Memory B cell (primary cell): Measurements from ENCODE around the gene PPM1L.
A peak's percentile ranks its signal among the peaks of the same experiment; 100 is the strongest.

Experiments used
- ATAC-seq: fragments of 150-1000 bp; cut with Tn5 transposase; 2 replicates; pipeline ENCODE4 v1.10.0; 2021; ENCODE audit warnings: low read depth, mild to moderate bottlenecking, moderate library complexity
- DNase-seq, 2 donors: peaks; one replicate each; pipeline ENCODE4 v3.0.0; 2022; ENCODE audit warnings: low spot score in 2 of 2
- H3K27ac Mint-ChIP-seq: one replicate; pipeline ENCODE4 v1.8.0; 2022; ENCODE audit warnings: mild to moderate bottlenecking, moderate library complexity, mixed read lengths
- H3K27me3 Mint-ChIP-seq: one replicate; pipeline ENCODE4 v1.8.0; 2022; ENCODE audit warnings: mixed read lengths
- H3K36me3 Mint-ChIP-seq: one replicate; pipeline ENCODE4 v1.8.0; 2022; ENCODE audit warnings: mild to moderate bottlenecking, mixed read lengths
- H3K4me1 Mint-ChIP-seq: one replicate; pipeline ENCODE4 v1.8.0; 2022; ENCODE audit warnings: mixed read lengths
- H3K4me3 Mint-ChIP-seq: one replicate; pipeline ENCODE4 v1.8.0; 2022; ENCODE audit warnings: mild to moderate bottlenecking, moderate library complexity, mixed read lengths
- H3K9me3 Mint-ChIP-seq: one replicate; pipeline ENCODE4 v1.8.0; 2022; ENCODE audit warnings: mixed read lengths

PPM1L gene

GRCh38 chr3:161069511-161070251 lies 313.6 kb downstream of the PPM1L start:
- no peaks in the 10 kb centered on the region for H3K36me3 Mint-ChIP-seq
- no peaks in the 10 kb centered on the region for H3K27me3 Mint-ChIP-seq
- ATAC-seq = peak; percentile 88
- peaks cover 27% of the 10 kb centered on the region for H3K4me1 Mint-ChIP-seq
- peak in 1 of 2 donors; percentile 21 for DNase-seq
- no peaks in the 10 kb centered on the region for H3K9me3 Mint-ChIP-seq
- H3K27ac Mint-ChIP-seq = no peak overlapping the region
- no peak overlapping the region for H3K4me3 Mint-ChIP-seq

- H3K27ac Mint-ChIP-seq = no peak overlapping the region
- no peak overlapping the region for H3K4me3 Mint-ChIP-seq
- no peaks in the 10 kb centered on the region for H3K9me3 Mint-ChIP-seq
- no peaks in the 10 kb centered on the region for H3K36me3 Mint-ChIP-seq
- DNase-seq = no peak
- H3K4me1 Mint-ChIP-seq = peaks cover 27% of the 10 kb centered on the region
- no peak for ATAC-seq
- no peaks in the 10 kb centered on the region for H3K27me3 Mint-ChIP-seq
Measured at GRCh38 chr3:161070252-161070930, 314.4 kb downstream of the PPM1L start.

- Mint-ChIP-seq H3K27ac (no peak overlapping the region), H3K9me3 (no peaks in the 10 kb centered on the region), H3K36me3 (no peaks in the 10 kb centered on the region), H3K4me3 (no peak overlapping the region), H3K4me1 (peaks cover 27% of the 10 kb centered on the region), H3K27me3 (no peaks in the 10 kb centered on the region)
- ATAC-seq (no peak), DNase-seq (no peak)
Measured at GRCh38 chr3:161070980-161071663, 315.1 kb downstream of the PPM1L start.

GRCh38 chr3:161072211-161072621 lies 316.2 kb downstream of the PPM1L start:
- Mint-ChIP-seq H3K9me3 (no peaks in the 10 kb centered on the region), H3K4me3 (no peak overlapping the region), H3K27me3 (no peaks in the 10 kb centered on the region), H3K4me1 (peaks cover 20% of the 10 kb centered on the region), H3K36me3 (no peaks in the 10 kb centered on the region), H3K27ac (no peak overlapping the region)
- DNase-seq (no peak), ATAC-seq (no peak)

GRCh38 chr3:161072751-161073150 lies 316.7 kb downstream of the PPM1L start:
- no peak for DNase-seq
- Mint-ChIP-seq H3K36me3 (no peaks in the 10 kb centered on the region), H3K27ac (no peak overlapping the region), H3K9me3 (no peaks in the 10 kb centered on the region), H3K4me3 (no peak overlapping the region), H3K27me3 (no peaks in the 10 kb centered on the region), H3K4me1 (peaks cover 14% of the 10 kb centered on the region)
- no peak for ATAC-seq

- Mint-ChIP-seq H3K9me3 (no peaks in the 10 kb centered on the region), H3K4me1 (peaks cover 14% of the 10 kb centered on the region), H3K4me3 (no peak overlapping the region), H3K36me3 (no peaks in the 10 kb centered on the region), H3K27me3 (no peaks in the 10 kb centered on the region), H3K27ac (no peak overlapping the region)
- DNase-seq (no peak), ATAC-seq (no peak)
Measured at GRCh38 chr3:161073181-161073580, 317.1 kb downstream of the PPM1L start.

GRCh38 chr3:161081633-161082032 lies 325.6 kb downstream of the PPM1L start:
- ATAC-seq = no peak
- no peaks in the 10 kb centered on the region for H3K9me3 Mint-ChIP-seq
- H3K4me3 Mint-ChIP-seq = no peak overlapping the region

GRCh38 chr3:161082063-161082462 lies 326.0 kb downstream of the PPM1L start:
- peak overlapping the region; percentile 47 for H3K27ac Mint-ChIP-seq
- H3K27me3 Mint-ChIP-seq = no peaks in the 10 kb centered on the region
- DNase-seq (no peak), ATAC-seq (no peak)
- H3K4me1 Mint-ChIP-seq = peaks cover 7% of the 10 kb centered on the region
- no peaks in the 10 kb centered on the region for H3K36me3 Mint-ChIP-seq
- no peaks in the 10 kb centered on the region for H3K9me3 Mint-ChIP-seq
- no peak overlapping the region for H3K4me3 Mint-ChIP-seq

More at GRCh38 chr3:161081633-161082032, 325.6 kb downstream of the PPM1L start:
- no peaks in the 10 kb centered on the region for H3K27me3 Mint-ChIP-seq
- peaks cover 7% of the 10 kb centered on the region for H3K4me1 Mint-ChIP-seq
- DNase-seq = no peak
- no peaks in the 10 kb centered on the region for H3K36me3 Mint-ChIP-seq
- peak overlapping the region; percentile 47 for H3K27ac Mint-ChIP-seq

GRCh38 chr3:161083131-161083530 lies 327.1 kb downstream of the PPM1L start:
- H3K27me3 Mint-ChIP-seq = no peaks in the 10 kb centered on the region
- ATAC-seq = no peak
- no peak for DNase-seq
- peaks cover 7% of the 10 kb centered on the region for H3K4me1 Mint-ChIP-seq
- no peaks in the 10 kb centered on the region for H3K36me3 Mint-ChIP-seq
- H3K27ac Mint-ChIP-seq = no peak overlapping the region
- no peaks in the 10 kb centered on the region for H3K9me3 Mint-ChIP-seq
- no peak overlapping the region for H3K4me3 Mint-ChIP-seq

GRCh38 chr3:161084277-161084676 lies 328.2 kb downstream of the PPM1L start:
- Mint-ChIP-seq H3K27ac (no peak overlapping the region), H3K9me3 (no peaks in the 10 kb centered on the region), H3K4me1 (peaks cover 7% of the 10 kb centered on the region), H3K27me3 (no peaks in the 10 kb centered on the region), H3K4me3 (no peak overlapping the region), H3K36me3 (no peaks in the 10 kb centered on the region)
- ATAC-seq (no peak), DNase-seq (no peak)

- ATAC-seq (no peak), DNase-seq (no peak)
- Mint-ChIP-seq H3K4me3 (no peak overlapping the region), H3K27me3 (no peaks in the 10 kb centered on the region), H3K36me3 (no peaks in the 10 kb centered on the region), H3K4me1 (no peaks in the 10 kb centered on the region), H3K9me3 (no peaks in the 10 kb centered on the region), H3K27ac (no peak overlapping the region)
Measured at GRCh38 chr3:161093895-161094294, 337.9 kb downstream of the PPM1L start.

- H3K4me1 Mint-ChIP-seq = no peaks in the 10 kb centered on the region
Measured at GRCh38 chr3:161096771-161097367, 340.8 kb downstream of the PPM1L start.

GRCh38 chr3:161100994-161101393 lies 345.0 kb downstream of the PPM1L start:
- H3K9me3 Mint-ChIP-seq = no peaks in the 10 kb centered on the region
- no peaks in the 10 kb centered on the region for H3K36me3 Mint-ChIP-seq
- peak overlapping the region; percentile 75 for H3K27ac Mint-ChIP-seq
- no peak for ATAC-seq
- H3K4me1 Mint-ChIP-seq = peaks cover 10% of the 10 kb centered on the region
- no peak for DNase-seq
- peaks cover 1% of the 10 kb centered on the region for H3K27me3 Mint-ChIP-seq
- H3K4me3 Mint-ChIP-seq = no peak overlapping the region

More at GRCh38 chr3:161096771-161097367, 340.8 kb downstream of the PPM1L start:
- H3K27ac Mint-ChIP-seq = no peak overlapping the region
- ATAC-seq = no peak
- H3K9me3 Mint-ChIP-seq = no peaks in the 10 kb centered on the region
- H3K27me3 Mint-ChIP-seq = no peaks in the 10 kb centered on the region
- no peak for DNase-seq
- no peak overlapping the region for H3K4me3 Mint-ChIP-seq
- no peaks in the 10 kb centered on the region for H3K36me3 Mint-ChIP-seq

- Mint-ChIP-seq H3K27ac (no peak overlapping the region), H3K4me3 (no peak overlapping the region), H3K27me3 (peaks cover 1% of the 10 kb centered on the region), H3K36me3 (no peaks in the 10 kb centered on the region), H3K9me3 (no peaks in the 10 kb centered on the region), H3K4me1 (peaks cover 10% of the 10 kb centered on the region)
- ATAC-seq (no peak), DNase-seq (no peak)
Measured at GRCh38 chr3:161101609-161102008, 345.6 kb downstream of the PPM1L start.
